GM12878 (cell line): Measurements from ENCODE around the gene GALP. TPM values are rescaled to one million over a fixed set of nuclear protein-coding genes. Genes with fewer than 3 reads are reported as not detected.
A peak's percentile ranks its signal among the peaks of the same experiment; 100 is the strongest.

Source experiments
- ATAC-seq: fragments of 200-7000 bp; cut with Tn5 transposase; 3 replicates; pipeline ENCODE4 v1.9.1; 2020; ENCODE audit warnings: mild to moderate bottlenecking, moderate library complexity
- BruUV-seq: library from RNA; stranded (reverse); fragments of 400-500 nt; replicated peaks from 2 replicates; lab custom pipeline; 2021; lab: Mats Ljungman, UMichigan
- CTCF ChIA-PET: fragments of 300-600 bp; sonication (Branson Sonifier 250); formaldehyde crosslinking; extraction: SDS; loops from one replicate; lab custom pipeline; 2021; ENCODE audit warnings: inconsistent platforms; lab: Yijun Ruan, JAX
- POLR2A ChIA-PET: fragments of 350-600 bp; formaldehyde crosslinking; extraction: SDS; loops from one replicate; lab custom pipeline; 2021; ENCODE audit warnings: inconsistent platforms; lab: Charles Lee
- RAD21 ChIA-PET: fragments of 300-600 bp; sonication (Branson Sonifier 250); formaldehyde crosslinking; loops from one replicate; lab custom pipeline; 2023; ENCODE audit warnings: antibody characterized with exemption; ENCODE audit not compliant: unreplicated experiment; lab: Charles Lee
- SMC1A ChIA-PET: fragments of 300-600 bp; sonication (Branson Sonifier 250); formaldehyde crosslinking; loops from one replicate; lab custom pipeline; 2023; ENCODE audit not compliant: unreplicated experiment, uncharacterized antibody; lab: Charles Lee
- DNase-seq: peaks from one replicate; pipeline ENCODE4 v3.0.0-alpha.2; 2011; ENCODE audit warnings: low read depth, low spot score
- FAIRE-seq: peaks from 3 replicates; lab custom pipeline; 2011; peaks lifted over from hg19 to GRCh38; lab: Jason Lieb, UNC
- H2AFZ ChIP-seq: 2 replicates; pipeline ENCODE4 v1.6.0; 2011; ENCODE audit warnings: low read depth, low read length, control low read depth; ENCODE audit not compliant: control insufficient read depth
- H3K27ac ChIP-seq: 2 replicates; pipeline ENCODE4 v1.5.1; 2011; ENCODE audit warnings: control low read depth; ENCODE audit not compliant: control insufficient read depth, insufficient read depth
- H3K27me3 ChIP-seq, 2 experiments: replicated peaks in 1 of 2; 2 replicates each; pipeline versions ENCODE4 v1.6.0 to v1.6.1; 2011; ENCODE audit warnings: low read length in 1 of 2; ENCODE audit not compliant: control insufficient read depth in 2 of 2, insufficient read depth in 2 of 2
- H3K36me3 ChIP-seq, 2 experiments: 2 replicates each; pipeline ENCODE4 v1.5.1; 2011; ENCODE audit warnings: low read length in 1 of 2; ENCODE audit not compliant: control insufficient read depth in 2 of 2, insufficient read depth in 2 of 2
- H3K4me1 ChIP-seq: 2 replicates; pipeline ENCODE4 v1.6.1; 2011; ENCODE audit warnings: mild to moderate bottlenecking, low read length, moderate library complexity, mixed read lengths; ENCODE audit not compliant: control insufficient read depth, insufficient read depth
- H3K4me2 ChIP-seq: 2 replicates; pipeline ENCODE4 v1.6.0; 2011; ENCODE audit warnings: control low read depth; ENCODE audit not compliant: control insufficient read depth, insufficient read depth
- H3K4me3 ChIP-seq: fragments of 200-600 bp; sonication (generic); 2 replicates; pipeline ENCODE4 v1.5.1; 2016
- H3K79me2 ChIP-seq: 2 replicates; pipeline ENCODE4 v1.6.0; 2011; ENCODE audit warnings: low read length; ENCODE audit not compliant: control insufficient read depth, insufficient read depth
- H3K9ac ChIP-seq: 2 replicates; pipeline ENCODE4 v1.8.0; 2011; ENCODE audit warnings: low read length, control low read depth, mixed read lengths; ENCODE audit not compliant: control insufficient read depth, insufficient read depth
- H3K9me3 ChIP-seq: replicated peaks from 3 replicates; pipeline ENCODE4 v1.5.1; 2011; ENCODE audit warnings: mild to moderate bottlenecking, low read length; ENCODE audit not compliant: control insufficient read depth, insufficient read depth
- H4K20me1 ChIP-seq: 2 replicates; pipeline ENCODE4 v1.6.0; 2011; ENCODE audit not compliant: control insufficient read depth, insufficient read depth
- CHD4 ChIP-seq: fragments of 200-600 bp; sonication (generic); IDR thresholded peaks from 2 replicates; pipeline ENCODE4 v1.6.1; 2016; ENCODE audit warnings: mild to moderate bottlenecking
- GABPA ChIP-seq: IDR thresholded peaks from 2 replicates; pipeline ENCODE4 v1.6.1; 2014; ENCODE audit warnings: antibody characterized with exemption, low read depth, mild to moderate bottlenecking, inconsistent platforms
- KDM1A ChIP-seq: fragments of 200-600 bp; sonication (generic); IDR thresholded peaks from 2 replicates; pipeline ENCODE4 v1.6.1; 2016; ENCODE audit warnings: borderline replicate concordance
- MYB ChIP-seq: fragments of 150-350 bp; IDR thresholded peaks from 2 replicates; pipeline ENCODE4 v1.6.1; 2014; ENCODE audit warnings: mild to moderate bottlenecking, low read depth, low read length, borderline replicate concordance
- NR2C1 ChIP-seq: fragments of 450-650 bp; IDR thresholded peaks from 2 replicates; pipeline ENCODE4 v1.6.1; 2017; ENCODE audit warnings: antibody characterized with exemption, mild to moderate bottlenecking, moderate library complexity
- PML ChIP-seq: IDR thresholded peaks from 2 replicates; pipeline ENCODE4 v1.6.1; 2012; ENCODE audit warnings: low read length, inconsistent platforms
- ZNF274 ChIP-seq: IDR thresholded peaks from one replicate; pipeline ENCODE4 v1.8.0; 2011; ENCODE audit not compliant: insufficient read length, insufficient read depth
- WGBS: methylation state at CpG from one replicate; pipeline ENCODE4 v1.1.6; 2016; ENCODE audit warnings: low lambda C conversion rate; ENCODE audit not compliant: insufficient replicate concordance, insufficient coverage; ENCODE audit errors: missing lambda C conversion rate; 5-methylcytosine and 5-hydroxymethylcytosine counted together
- in situ Hi-C: fragments of 300-500 bp; cut with MboI; formaldehyde crosslinking; loops from 9 replicates; pipeline ENCODE4 v1.14.3; 2018; ENCODE audit warnings: mixed read lengths
- intact Hi-C: fragments of 100-400 bp; cut with micrococcal nuclease; formaldehyde crosslinking; loops from one replicate; pipeline ENCODE4 v1.14.2; 2022; ENCODE audit not compliant: unreplicated experiment
- polyA plus RNA-seq, 11 experiments: library from polyadenylated mRNA; depleted of rRNA in 4 of 11; unstranded in 6 of 11; stranded (reverse) in 5 of 11; fragments of >200 nt; fragmentation: Nextera tagmentation in 4 of 11; fragmentation: Illumina TruSeq in 1 of 11; extraction: Ambion mirVana in 4 of 11; extraction: Trizol in 1 of 11; gene quantifications; 1 replicate in 1 of 11; 2 replicates in 10 of 11; pipeline versions ENCODE4 v1.2.1 to v1.2.3, GENCODE V29; 2011 to 2016; ENCODE audit warnings: inconsistent platforms in 2 of 11, missing spikeins in 2 of 11, low read depth in 1 of 11
- total RNA-seq, 4 experiments: library from RNA; depleted of rRNA in 3 of 4; stranded (reverse); fragments of >200 nt in 3 of 4; fragmentation: Illumina TruSeq in 1 of 4; extraction: Trizol in 1 of 4; gene quantifications; 2 replicates each; pipeline versions ENCODE4 v1.2.1 to v1.2.3, GENCODE V29; 2013 to 2021
- TF ChIP-seq, protein P1 (sequence below): IDR thresholded peaks from 2 replicates; pipeline ENCODE4 v1.6.1; 2012; ENCODE audit warnings: low read depth, low read length, improper control_type of control experiment
- TF ChIP-seq, protein P2 (sequence below): fragments of 450-650 bp; IDR thresholded peaks from 2 replicates; pipeline ENCODE4 v1.6.1; 2017; ENCODE audit warnings: borderline replicate concordance
- TF ChIP-seq, protein P3 (sequence below): IDR thresholded peaks from 2 replicates; pipeline ENCODE4 v1.6.1; 2011; ENCODE audit warnings: low read depth, mild to moderate bottlenecking, low read length, moderate library complexity, borderline replicate concordance; ENCODE audit errors: extremely low read depth

Gene GALP
- total and polyA plus RNA-seq, 10 of the 15 experiments (the other 5 are each of a cell fraction or from before 2014, with no cell fraction given): not detected

DNA sequence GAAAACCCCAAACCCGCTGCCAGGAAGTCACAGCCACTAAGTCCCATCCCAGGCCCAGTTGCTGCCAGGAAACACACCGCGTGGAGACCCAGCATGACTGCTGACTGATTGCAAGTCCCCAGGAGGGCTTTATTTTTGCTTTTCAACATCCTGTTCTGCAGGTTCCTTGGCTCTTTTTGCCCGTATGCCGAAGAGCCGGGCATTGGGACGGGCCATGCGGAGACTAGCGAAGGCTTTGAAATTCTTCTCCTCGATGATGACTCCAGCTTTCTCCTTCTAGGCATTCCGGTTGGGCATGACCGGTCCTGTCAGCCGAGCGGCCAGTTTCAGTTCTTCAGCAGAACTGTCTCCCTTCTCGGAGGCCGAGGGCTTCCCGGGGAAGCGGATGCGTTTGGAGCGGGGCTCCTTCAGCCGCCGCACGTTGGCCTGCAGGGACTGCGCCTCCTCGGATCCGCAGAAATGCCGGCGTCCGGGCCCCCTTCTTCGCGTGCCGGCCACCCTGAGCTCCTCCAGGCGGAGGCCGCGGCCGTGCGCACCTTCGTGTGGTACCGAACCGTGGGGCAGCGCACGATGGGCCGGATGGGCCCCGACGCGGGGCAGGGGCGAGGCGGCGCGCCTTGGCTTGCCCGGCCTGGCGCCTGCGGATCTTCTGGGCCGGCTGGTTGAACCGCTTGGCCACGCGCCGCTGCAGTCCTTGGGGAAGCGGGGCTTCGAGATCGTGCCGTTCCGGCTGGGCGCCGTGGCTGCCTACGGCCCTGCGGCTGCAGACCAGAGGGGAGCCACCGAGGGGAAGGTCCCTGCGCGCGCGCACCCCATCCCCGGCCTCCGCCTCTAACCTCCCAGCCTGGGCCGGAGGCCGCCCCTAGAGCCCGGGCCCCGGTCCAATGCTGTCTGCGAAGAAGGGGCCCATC lies 41.5 kb downstream of the GALP start:
- H3K4me2 ChIP-seq: peak overlapping the region; percentile 25; the same call in 1 of the 2 replicates
- no peak overlapping the region for H3K27ac ChIP-seq
- BruUV-seq: no TSS peak
- no peaks in the 10 kb centered on the region for H3K36me3 ChIP-seq
- H3K27me3 ChIP-seq: no peaks in the 10 kb centered on the region
- H3K4me3 ChIP-seq: no peak overlapping the region
- H3K4me1 ChIP-seq: no peaks in the 10 kb centered on the region
- POLR2A ChIA-PET: interaction anchor here (0.6 kb wide), 1 partner anchor 150 kb away, joined by 3 read pairs; no protein-coding TSS in a partner anchor
- RAD21 ChIA-PET: no interaction called here
- CTCF ChIA-PET: no interaction called here
- no peak for FAIRE-seq
- H2AFZ ChIP-seq: no peak overlapping the region
- no peaks in the 10 kb centered on the region for H4K20me1 ChIP-seq
- DNase-seq: no peak
- no peak overlapping the region for H3K9ac ChIP-seq
- in situ Hi-C loops (no loop called here), intact Hi-C loops (no loop called here)
- WGBS: 39% methylated on average over 65 of the region's 79 CpGs
- no peaks in the 10 kb centered on the region for H3K79me2 ChIP-seq
- no peak; the same call in 2 of the 3 replicates for ATAC-seq
- TF ChIP-seq MYB (no peak), NR2C1 (no peak), ZNF274 (no peak), CHD4 (no peak), PML (no peak), KDM1A (no peak), GABPA (no peak)
- TF ChIP-seq, protein P1, sequence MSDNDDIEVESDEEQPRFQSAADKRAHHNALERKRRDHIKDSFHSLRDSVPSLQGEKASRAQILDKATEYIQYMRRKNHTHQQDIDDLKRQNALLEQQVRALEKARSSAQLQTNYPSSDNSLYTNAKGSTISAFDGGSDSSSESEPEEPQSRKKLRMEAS: no peak
- TF ChIP-seq, protein P2, sequence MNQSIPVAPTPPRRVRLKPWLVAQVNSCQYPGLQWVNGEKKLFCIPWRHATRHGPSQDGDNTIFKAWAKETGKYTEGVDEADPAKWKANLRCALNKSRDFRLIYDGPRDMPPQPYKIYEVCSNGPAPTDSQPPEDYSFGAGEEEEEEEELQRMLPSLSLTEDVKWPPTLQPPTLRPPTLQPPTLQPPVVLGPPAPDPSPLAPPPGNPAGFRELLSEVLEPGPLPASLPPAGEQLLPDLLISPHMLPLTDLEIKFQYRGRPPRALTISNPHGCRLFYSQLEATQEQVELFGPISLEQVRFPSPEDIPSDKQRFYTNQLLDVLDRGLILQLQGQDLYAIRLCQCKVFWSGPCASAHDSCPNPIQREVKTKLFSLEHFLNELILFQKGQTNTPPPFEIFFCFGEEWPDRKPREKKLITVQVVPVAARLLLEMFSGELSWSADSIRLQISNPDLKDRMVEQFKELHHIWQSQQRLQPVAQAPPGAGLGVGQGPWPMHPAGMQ: no peak
- TF ChIP-seq, protein P3, sequence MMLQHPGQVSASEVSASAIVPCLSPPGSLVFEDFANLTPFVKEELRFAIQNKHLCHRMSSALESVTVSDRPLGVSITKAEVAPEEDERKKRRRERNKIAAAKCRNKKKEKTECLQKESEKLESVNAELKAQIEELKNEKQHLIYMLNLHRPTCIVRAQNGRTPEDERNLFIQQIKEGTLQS: no peak
- SMC1A ChIA-PET: no interaction called here
- H3K9me3 ChIP-seq: no peaks in the 10 kb centered on the region
